H1 (cell line): ENCODE data around the gene STX16. TPM values are rescaled to one million over a fixed set of nuclear protein-coding genes. Genes with fewer than 3 reads are reported as not detected.

Experiments used
- CTCF ChIA-PET: fragments of 300-600 bp; sonication (Branson Sonifier 250); formaldehyde crosslinking; loops from one replicate; lab custom pipeline; 2021; ENCODE audit not compliant: partially characterized antibody; lab: Charles Lee
- POLR2A ChIA-PET: fragments of 300-600 bp; sonication (Branson Sonifier 250); formaldehyde crosslinking; loops from one replicate; lab custom pipeline; 2021; ENCODE audit warnings: inconsistent platforms; ENCODE audit not compliant: partially characterized antibody; lab: Charles Lee
- DNase-seq, 2 experiments: peaks; one replicate each; pipeline versions ENCODE4 v3.0.0 to v3.0.0-alpha.2; 2010 to 2022; ENCODE audit warnings: low spot score in 2 of 2, low read depth in 1 of 2, mixed read lengths in 1 of 2
- FAIRE-seq: peaks from 2 replicates; lab custom pipeline; 2011; peaks lifted over from hg19 to GRCh38; lab: Jason Lieb, UNC
- H2AFZ ChIP-seq: 2 replicates; pipeline ENCODE4 v1.8.1; 2012; ENCODE audit warnings: low read length, inconsistent platforms
- H2AK5ac ChIP-seq: 2 replicates; pipeline ENCODE4 v1.6.1; 2013; ENCODE audit warnings: low read depth, low read length
- H2BK120ac ChIP-seq: replicated peaks from 2 replicates; pipeline ENCODE3; 2013; ENCODE audit warnings: low read depth, low read length, inconsistent platforms
- H2BK12ac ChIP-seq: 2 replicates; pipeline ENCODE4 v1.6.1; 2013; ENCODE audit warnings: low read depth, low read length
- H2BK15ac ChIP-seq: 2 replicates; pipeline ENCODE4 v1.6.1; 2013; ENCODE audit warnings: low read length
- H2BK20ac ChIP-seq: 2 replicates; pipeline ENCODE4 v1.6.1; 2013; ENCODE audit warnings: low read length
- H2BK5ac ChIP-seq: 2 replicates; pipeline ENCODE4 v1.6.1; 2013; ENCODE audit warnings: low read depth, low read length
- H3K14ac ChIP-seq: 2 replicates; pipeline ENCODE4 v1.6.1; 2013; ENCODE audit warnings: inconsistent platforms; ENCODE audit not compliant: insufficient read length
- H3K18ac ChIP-seq: 2 replicates; pipeline ENCODE4 v1.6.1; 2013; ENCODE audit warnings: low read length; ENCODE audit errors: extremely low read depth
- H3K23ac ChIP-seq: 2 replicates; pipeline ENCODE4 v1.6.1; 2013; ENCODE audit warnings: inconsistent platforms; ENCODE audit not compliant: insufficient read length
- H3K23me2 ChIP-seq: 2 replicates; pipeline ENCODE4 v1.6.1; 2013; ENCODE audit warnings: low read depth, low read length
- H3K27ac ChIP-seq: 2 replicates; pipeline ENCODE4 v1.6.1; 2011; ENCODE audit warnings: low read depth, low read length, inconsistent platforms
- H3K27me3 ChIP-seq, 4 experiments: replicated peaks in 1 of 4; 1 replicate in 1 of 4; 2 replicates in 3 of 4; pipeline versions ENCODE4 v1.6.1 to v1.8.1; 2011 to 2013; ENCODE audit warnings: low read length in 3 of 4, mild to moderate bottlenecking in 3 of 4, inconsistent platforms in 2 of 4, mixed read lengths in 2 of 4, moderate library complexity in 1 of 4; ENCODE audit not compliant: control insufficient read depth in 3 of 4, insufficient read depth in 3 of 4; ENCODE audit errors: extremely low read depth in 1 of 4
- H3K36me3 ChIP-seq, 4 experiments: 2 replicates each; pipeline versions ENCODE4 v1.6.1 to v1.8.1; 2011 to 2013; ENCODE audit warnings: mild to moderate bottlenecking in 4 of 4, low read length in 3 of 4, moderate library complexity in 2 of 4, control low read depth in 1 of 4, inconsistent platforms in 1 of 4; ENCODE audit not compliant: insufficient read depth in 4 of 4, control insufficient read depth in 2 of 4
- H3K4ac ChIP-seq: replicated peaks from 2 replicates; pipeline ENCODE3; 2013; ENCODE audit warnings: low read length, low read depth, mixed read lengths, inconsistent platforms; ENCODE audit not compliant: insufficient read length
- H3K4me1 ChIP-seq, 4 experiments: replicated peaks in 1 of 4; 1 replicate in 1 of 4; 2 replicates in 3 of 4; pipeline versions ENCODE4 v1.6.1 to v1.8.1; 2011 to 2013; ENCODE audit warnings: low read length in 3 of 4, inconsistent platforms in 2 of 4, mixed read lengths in 1 of 4; ENCODE audit not compliant: insufficient read depth in 4 of 4, control insufficient read depth in 3 of 4
- H3K4me2 ChIP-seq, 2 experiments: 2 replicates each; pipeline versions ENCODE4 v1.6.1 to v1.8.1; 2011 to 2013; ENCODE audit warnings: low read depth in 2 of 2, low read length in 2 of 2, control low read depth in 1 of 2, inconsistent platforms in 1 of 2, mild to moderate bottlenecking in 1 of 2; ENCODE audit not compliant: insufficient read depth in 1 of 2
- H3K4me3 ChIP-seq, 4 experiments: fragments of 200-600, 300-600 bp in 1 of 4; sonication (generic), shearing (Covaris generic), sonication (Bioruptor Twin) in 1 of 4; 2 replicates each; pipeline versions ENCODE4 v1.5.1 to v1.8.1; 2011 to 2016; ENCODE audit warnings: low read length in 4 of 4, low read depth in 3 of 4, control low read depth in 2 of 4, inconsistent platforms in 2 of 4, mild to moderate bottlenecking in 2 of 4, mixed read lengths in 1 of 4, moderate library complexity in 1 of 4; ENCODE audit not compliant: insufficient read depth in 2 of 4; ENCODE audit errors: extremely low read depth in 1 of 4
- H3K56ac ChIP-seq: replicated peaks from 2 replicates; pipeline ENCODE3; 2013; ENCODE audit warnings: low read depth, mild to moderate bottlenecking, mixed read lengths, low read length, inconsistent platforms; ENCODE audit not compliant: insufficient read length
- H3K79me1 ChIP-seq: 2 replicates; pipeline ENCODE4 v1.6.1; 2013; ENCODE audit warnings: low read depth, low read length, control low read depth
- H3K79me2 ChIP-seq, 2 experiments: 2 replicates each; pipeline versions ENCODE4 v1.6.1 to v1.8.1; 2012 to 2013; ENCODE audit warnings: low read length in 2 of 2, mild to moderate bottlenecking in 2 of 2, inconsistent platforms in 1 of 2; ENCODE audit not compliant: insufficient read depth in 2 of 2, control insufficient read depth in 1 of 2
- H3K9ac ChIP-seq, 4 experiments: replicated peaks in 1 of 4; 1 replicate in 1 of 4; 2 replicates in 3 of 4; pipeline versions ENCODE4 v1.6.1 to v1.8.1; 2011 to 2013; ENCODE audit warnings: low read depth in 3 of 4, low read length in 3 of 4, control low read depth in 2 of 4, mild to moderate bottlenecking in 2 of 4, moderate library complexity in 2 of 4, inconsistent platforms in 1 of 4; ENCODE audit errors: extremely low read depth in 1 of 4
- H3K9me3 ChIP-seq, 2 experiments: 2 replicates each; pipeline versions ENCODE4 v1.6.1 to v1.8.1; 2012 to 2013; ENCODE audit warnings: mild to moderate bottlenecking in 2 of 2, moderate library complexity in 2 of 2, control low read depth in 1 of 2, inconsistent platforms in 1 of 2, low read depth in 1 of 2, low read length in 1 of 2, mixed read lengths in 1 of 2; ENCODE audit not compliant: insufficient read depth in 2 of 2
- H4K20me1 ChIP-seq, 2 experiments: replicated peaks in 1 of 2; 2 replicates each; pipeline versions ENCODE3 to v1.8.1; 2011 to 2013; ENCODE audit warnings: inconsistent platforms in 2 of 2, low read length in 2 of 2, mild to moderate bottlenecking in 1 of 2; ENCODE audit not compliant: insufficient read depth in 2 of 2, control insufficient read depth in 1 of 2
- H4K5ac ChIP-seq: 2 replicates; pipeline ENCODE4 v1.6.1; 2013; ENCODE audit warnings: low read length, low read depth, mixed read lengths, inconsistent platforms; ENCODE audit not compliant: insufficient read length
- H4K8ac ChIP-seq: 2 replicates; pipeline ENCODE4 v1.8.0; 2013; ENCODE audit warnings: mild to moderate bottlenecking, moderate library complexity, low read length, inconsistent platforms; ENCODE audit not compliant: insufficient read depth; ENCODE audit errors: extremely low read depth
- H4K91ac ChIP-seq: replicated peaks from 2 replicates; pipeline ENCODE3; 2013; ENCODE audit warnings: low read length, mixed read lengths, inconsistent platforms; ENCODE audit not compliant: insufficient read length
- WGBS, 2 experiments: shearing (Covaris generic) in 1 of 2; methylation state at CpG; one replicate each; pipeline versions ENCODE4 v1.1.6 to v1.1.7; 2013 to 2015; ENCODE audit warnings: low lambda C conversion rate in 2 of 2, mixed read lengths in 2 of 2, inconsistent platforms in 1 of 2, low coverage in 1 of 2, missing lambda C conversion rate in 1 of 2; ENCODE audit not compliant: insufficient replicate concordance in 2 of 2, insufficient coverage in 1 of 2, insufficient read length in 1 of 2; ENCODE audit errors: extremely low coverage in 1 of 2, missing lambda C conversion rate in 1 of 2; 5-methylcytosine and 5-hydroxymethylcytosine counted together
- polyA plus RNA-seq, 7 experiments: library from polyadenylated mRNA; depleted of rRNA in 3 of 7; stranded (reverse) in 5 of 7; unstranded in 2 of 7; fragments of >200 nt in 5 of 7; fragments of 200-250 nt in 2 of 7; gene quantifications; 1 replicate in 5 of 7; 2 replicates in 1 of 7; 4 replicates in 1 of 7; pipeline versions ENCODE4 v1.2.1 to v1.2.3, GENCODE V29; 2011 to 2013; ENCODE audit warnings: missing spikeins in 2 of 7, mixed read lengths in 2 of 7
- total RNA-seq: library from RNA; stranded (reverse); fragmentation: NEBNext Ultra II Directional; extraction: Animal tissue kit (Norgen Biotek cat#: 25700); gene quantifications from 2 replicates; pipeline ENCODE4 v1.2.1, GENCODE V29; 2021
- TF ChIP-seq, protein P1 (sequence below): IDR thresholded peaks from 2 replicates; pipeline ENCODE4 v1.6.1; 2012; ENCODE audit warnings: inconsistent platforms

Gene STX16
- total and polyA plus RNA-seq, 2 of the 8 experiments (the other 6 are each of a cell fraction or from before 2014, with no cell fraction given): 45.2 to 61.6 TPM

DNA sequence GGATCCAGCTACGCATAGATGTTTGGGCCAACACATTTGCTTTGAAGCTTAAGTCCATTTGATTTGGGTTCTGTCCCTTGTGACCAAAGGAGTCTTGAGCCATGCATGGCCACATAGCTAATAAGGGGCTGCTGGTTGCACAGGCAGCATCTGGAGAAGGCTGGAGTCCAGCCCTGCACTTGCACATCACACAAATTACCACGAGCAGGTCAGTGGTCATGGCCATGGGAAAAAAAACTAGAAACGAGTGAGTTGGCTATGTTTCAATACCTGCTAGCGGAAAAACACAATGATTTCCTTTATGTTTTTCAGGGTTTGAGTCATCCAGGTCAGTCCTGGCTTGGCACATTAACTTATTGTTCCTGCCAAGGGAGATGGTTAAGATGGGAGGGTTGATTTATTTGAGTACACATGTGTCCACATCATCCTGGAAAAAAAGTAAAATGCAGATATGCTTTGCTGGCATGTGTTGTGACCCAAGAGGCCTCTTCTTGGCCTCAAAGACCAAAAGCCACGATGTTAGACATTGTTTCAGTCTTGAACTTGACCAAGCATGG lies 5.6 kb upstream of the STX16 start:
- Histone ChIP-seq H2AK5ac (no peak overlapping the region), H3K27me3 (peaks cover 0 to 3% (median 0%) of the 10 kb centered on the region in 4 experiments; a peak in 2 of 7 replicates), H4K91ac (no peak overlapping the region), H2BK12ac (no peak overlapping the region), H4K20me1 (no peaks in the 10 kb centered on the region), H2AFZ (no peak overlapping the region), H2BK5ac (no peak overlapping the region), H2BK120ac (no peak overlapping the region), H2BK20ac (no peak overlapping the region), H3K9me3 (no peaks in the 10 kb centered on the region), H3K36me3 (no peaks in the 10 kb centered on the region), H3K23ac (no peak overlapping the region), H3K56ac (no peak overlapping the region), H3K23me2 (peaks cover 8% of the 10 kb centered on the region; the same call in 1 of the 2 replicates), H3K79me1 (no peaks in the 10 kb centered on the region), H3K27ac (no peak overlapping the region), H3K79me2 (no peaks in the 10 kb centered on the region), H3K9ac (no peak overlapping the region; a peak in 1 of 7 replicates), H3K4me2 (no peak overlapping the region), H4K5ac (no peak overlapping the region), H3K4me3 (no peak overlapping the region), H3K14ac (no peak overlapping the region), H2BK15ac (no peak overlapping the region; the same call in 1 of the 2 replicates), H4K8ac (no peak overlapping the region), H3K4ac (no peak overlapping the region), H3K18ac (no peak overlapping the region), H3K4me1 (no peaks in the 10 kb centered on the region; a peak in 2 of 7 replicates)
- DNase-seq (peak in 1 of 2 experiments; percentile 27), FAIRE-seq (no peak)
- ChIA-PET POLR2A (no interaction called here), CTCF (interaction anchor here (0.6 to 7.7 kb wide), 6 partner anchors 13 to 193 kb away, joined by 3 to 57 read pairs (median 3); no protein-coding TSS in a partner anchor)
- WGBS, 2 experiments: 88% methylated on average over 5 of the region's 5 CpGs; no CpG with 5 or more reads in 1 of the 2 experiments
- TF ChIP-seq, protein P1, sequence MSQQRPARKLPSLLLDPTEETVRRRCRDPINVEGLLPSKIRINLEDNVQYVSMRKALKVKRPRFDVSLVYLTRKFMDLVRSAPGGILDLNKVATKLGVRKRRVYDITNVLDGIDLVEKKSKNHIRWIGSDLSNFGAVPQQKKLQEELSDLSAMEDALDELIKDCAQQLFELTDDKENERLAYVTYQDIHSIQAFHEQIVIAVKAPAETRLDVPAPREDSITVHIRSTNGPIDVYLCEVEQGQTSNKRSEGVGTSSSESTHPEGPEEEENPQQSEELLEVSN: no peak
